GM23338 (cell line): ENCODE results near the gene ATAD2B. TPM values are rescaled to one million over a fixed set of nuclear protein-coding genes. Genes with fewer than 3 reads are reported as not detected.

ENCODE experiments used
- ATAC-seq: fragments of 200-7000 bp; cut with Tn5 transposase; 3 replicates; pipeline ENCODE4 v1.9.1; 2020
- DNase-seq: peaks from one replicate; pipeline ENCODE4 v3.0.0-alpha.2; 2015; ENCODE audit warnings: low spot score
- H2AFZ ChIP-seq: fragments of 200-600 bp; sonication (generic); 2 replicates; pipeline ENCODE4 v1.8.0; 2016; ENCODE audit warnings: antibody characterized with exemption, mild to moderate bottlenecking, moderate library complexity
- H3F3A ChIP-seq: fragments of 200-600 bp; sonication (generic); replicated peaks from 2 replicates; pipeline ENCODE4 v1.8.0; 2017; ENCODE audit warnings: antibody characterized with exemption, mixed run types, low read depth
- H3K27ac ChIP-seq: fragments of 200-600 bp; sonication (generic); 2 replicates; pipeline ENCODE4 v1.6.1; 2016; ENCODE audit warnings: low read depth
- H3K27me3 ChIP-seq: fragments of 200-600 bp; sonication (generic); 2 replicates; pipeline ENCODE4 v1.8.0; 2016; ENCODE audit warnings: mild to moderate bottlenecking, mixed run types, moderate library complexity; ENCODE audit not compliant: insufficient read depth
- H3K36me3 ChIP-seq: fragments of 200-600 bp; sonication (generic); 2 replicates; pipeline ENCODE4 v1.8.0; 2016; ENCODE audit warnings: mild to moderate bottlenecking; ENCODE audit not compliant: insufficient read depth
- H3K4me1 ChIP-seq: fragments of 200-600 bp; sonication (generic); 2 replicates; pipeline ENCODE4 v1.8.0; 2016; ENCODE audit warnings: mild to moderate bottlenecking, moderate library complexity; ENCODE audit not compliant: insufficient read depth
- H3K4me2 ChIP-seq: fragments of 200-600 bp; sonication (generic); 2 replicates; pipeline ENCODE4 v1.7.1; 2017; ENCODE audit warnings: mixed run types
- H3K4me3 ChIP-seq: fragments of 200-600 bp; sonication (generic); 2 replicates; pipeline ENCODE4 v1.6.1; 2016; ENCODE audit warnings: mixed run types
- H3K79me2 ChIP-seq: fragments of 200-600 bp; sonication (generic); replicated peaks from 2 replicates; pipeline ENCODE4 v1.8.0; 2017; ENCODE audit warnings: mild to moderate bottlenecking; ENCODE audit not compliant: insufficient read depth
- H3K9me2 ChIP-seq: fragments of 200-600 bp; sonication (generic); 2 replicates; pipeline ENCODE4 v1.8.0; 2017; ENCODE audit not compliant: insufficient read depth
- H4K20me1 ChIP-seq: fragments of 200-600 bp; sonication (generic); replicated peaks from 2 replicates; pipeline ENCODE4 v1.8.0; 2017; ENCODE audit warnings: mild to moderate bottlenecking; ENCODE audit not compliant: insufficient read depth
- H3K27ac Mint-ChIP-seq: 2 replicates; pipeline ENCODE4 v1.8.0; 2020; ENCODE audit warnings: inconsistent platforms, mild to moderate bottlenecking, moderate library complexity, mixed read lengths
- H3K27me3 Mint-ChIP-seq: 3 replicates; pipeline ENCODE4 v1.8.0; 2022; ENCODE audit warnings: low read depth, mild to moderate bottlenecking, moderate library complexity, mixed read lengths, inconsistent platforms; ENCODE audit not compliant: insufficient read depth, poor library complexity
- H3K36me3 Mint-ChIP-seq: 3 replicates; pipeline ENCODE4 v1.8.0; 2021; ENCODE audit warnings: low read depth, mild to moderate bottlenecking, inconsistent platforms, moderate library complexity, mixed read lengths
- H3K4me1 Mint-ChIP-seq: 3 replicates; pipeline ENCODE4 v1.8.0; 2020; ENCODE audit warnings: mild to moderate bottlenecking, inconsistent platforms, mixed read lengths
- H3K4me3 Mint-ChIP-seq: 3 replicates; pipeline ENCODE4 v1.8.0; 2021; ENCODE audit warnings: moderate library complexity, mild to moderate bottlenecking, inconsistent platforms, mixed read lengths
- H3K9me3 Mint-ChIP-seq: 3 replicates; pipeline ENCODE4 v1.8.0; 2020; ENCODE audit warnings: moderate library complexity, mild to moderate bottlenecking, inconsistent platforms, mixed read lengths
- CREB1 ChIP-seq: fragments of 250-450 bp; sonication (Bioruptor Pico); IDR thresholded peaks from 2 replicates; pipeline ENCODE4 v1.5.0; 2020; ENCODE audit warnings: low read depth, mild to moderate bottlenecking, moderate library complexity
- CTCF ChIP-seq, 2 experiments: fragments of 200-600 bp in 1 of 2; sonication (generic) in 1 of 2; conservative IDR thresholded peaks; 2 replicates each; pipeline versions ENCODE4 v1.5.1 to v1.6.1; 2016 to 2017; ENCODE audit warnings: antibody characterized with exemption in 2 of 2, low read depth in 2 of 2, mild to moderate bottlenecking in 2 of 2, moderate library complexity in 1 of 2
- ETS1 ChIP-seq: IDR thresholded peaks from 2 replicates; pipeline ENCODE4 v1.6.1; 2016; ENCODE audit warnings: antibody characterized with exemption
- EZH2 ChIP-seq: fragments of 200-600 bp; sonication (generic); IDR thresholded peaks from one replicate; pipeline ENCODE4 v1.8.0; 2017; ENCODE audit warnings: antibody characterized with exemption, mild to moderate bottlenecking, low read depth; ENCODE audit not compliant: unreplicated experiment
- EZH2phosphoT487 ChIP-seq: fragments of 200-600 bp; sonication (generic); IDR thresholded peaks from one replicate; pipeline ENCODE4 v1.8.1; 2018; ENCODE audit warnings: antibody characterized with exemption; ENCODE audit not compliant: unreplicated experiment
- JUNB ChIP-seq: IDR thresholded peaks from one replicate; pipeline ENCODE4 v1.6.1; 2016; ENCODE audit warnings: antibody characterized with exemption; ENCODE audit not compliant: unreplicated experiment
- NANOG ChIP-seq: IDR thresholded peaks from 2 replicates; pipeline ENCODE4 v1.6.1; 2016; ENCODE audit warnings: antibody characterized with exemption, borderline replicate concordance
- POLR2AphosphoS5 ChIP-seq: IDR thresholded peaks from 2 replicates; pipeline ENCODE4 v1.6.1; 2016; ENCODE audit warnings: antibody characterized with exemption, low read depth
- ZNF331 ChIP-seq: fragments of 250-450 bp; sonication (Bioruptor Pico); IDR thresholded peaks from 2 replicates; pipeline ENCODE4 v1.5.0; 2020; ENCODE audit warnings: low read depth, mild to moderate bottlenecking, moderate library complexity
- polyA plus RNA-seq: library from polyadenylated mRNA; unstranded; fragments of >200 nt; fragmentation: Nextera tagmentation; extraction: Ambion mirVana; gene quantifications from 2 replicates; pipeline ENCODE4 v1.2.1, GENCODE V29; 2016
- total RNA-seq: library from RNA; depleted of rRNA; stranded (reverse); fragments of >200 nt; shearing (Covaris generic); gene quantifications from 2 replicates; pipeline ENCODE4 v1.2.3, GENCODE V29; 2014
- TF ChIP-seq, protein P1 (sequence below): IDR thresholded peaks from one replicate; pipeline ENCODE4 v1.6.1; 2018; ENCODE audit warnings: antibody characterized with exemption; ENCODE audit not compliant: unreplicated experiment

The ATAD2B gene
- total and polyA plus RNA-seq, 2 experiments from 2014 or later: 12.4 to 19.3 TPM

DNA sequence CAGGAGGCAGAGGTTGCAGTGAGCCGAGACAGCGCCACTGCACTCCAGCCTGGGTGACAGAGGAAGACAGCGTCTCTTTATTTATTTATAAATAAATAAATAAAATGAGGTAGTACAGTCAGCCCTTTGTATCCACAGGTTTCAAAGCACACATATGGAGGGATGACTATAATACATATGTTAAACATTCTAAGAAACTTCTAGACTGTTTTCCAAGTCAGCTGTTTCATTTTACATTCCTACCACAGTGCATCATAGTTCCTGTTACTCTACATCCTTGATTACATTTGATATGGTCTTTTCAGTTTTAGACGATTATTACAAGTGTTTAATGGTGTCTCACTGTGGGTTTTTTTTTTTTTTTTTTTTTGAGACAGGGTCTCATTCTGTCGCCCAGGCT, 157.6 kb downstream of the ATAD2B start (continued):
- TF ChIP-seq CREB1 (CRISPR knock-in tag): no peak

- Histone ChIP-seq H3K4me2 (no peak overlapping the region), H3K27ac (no peak overlapping the region), H4K20me1 (no peaks in the 10 kb centered on the region), H3K4me3 (no peak overlapping the region), H3K4me1 (no peaks in the 10 kb centered on the region), H2AFZ (no peak overlapping the region), H3K36me3 (no peaks in the 10 kb centered on the region), H3K79me2 (no peaks in the 10 kb centered on the region), H3K9me2 (no peaks in the 10 kb centered on the region), H3F3A (no peaks in the 10 kb centered on the region), H3K27me3 (no peaks in the 10 kb centered on the region)
- no peak for ATAC-seq
- H3K27me3 Mint-ChIP-seq: peaks cover 1% of the 10 kb centered on the region
- TF ChIP-seq EZH2 (no peak), EZH2phosphoT487 (no peak), CREB1 (CRISPR knock-in tag) (no peak), ZNF331 (CRISPR knock-in tag) (no peak), JUNB (no peak), CTCF (conservative IDR thresholded peaks at IDR 0.05; ENCODE audit: low read depth in 2 of 2) (no peak), ETS1 (no peak), NANOG (no peak), POLR2AphosphoS5 (no peak)
- TF ChIP-seq, protein P1, sequence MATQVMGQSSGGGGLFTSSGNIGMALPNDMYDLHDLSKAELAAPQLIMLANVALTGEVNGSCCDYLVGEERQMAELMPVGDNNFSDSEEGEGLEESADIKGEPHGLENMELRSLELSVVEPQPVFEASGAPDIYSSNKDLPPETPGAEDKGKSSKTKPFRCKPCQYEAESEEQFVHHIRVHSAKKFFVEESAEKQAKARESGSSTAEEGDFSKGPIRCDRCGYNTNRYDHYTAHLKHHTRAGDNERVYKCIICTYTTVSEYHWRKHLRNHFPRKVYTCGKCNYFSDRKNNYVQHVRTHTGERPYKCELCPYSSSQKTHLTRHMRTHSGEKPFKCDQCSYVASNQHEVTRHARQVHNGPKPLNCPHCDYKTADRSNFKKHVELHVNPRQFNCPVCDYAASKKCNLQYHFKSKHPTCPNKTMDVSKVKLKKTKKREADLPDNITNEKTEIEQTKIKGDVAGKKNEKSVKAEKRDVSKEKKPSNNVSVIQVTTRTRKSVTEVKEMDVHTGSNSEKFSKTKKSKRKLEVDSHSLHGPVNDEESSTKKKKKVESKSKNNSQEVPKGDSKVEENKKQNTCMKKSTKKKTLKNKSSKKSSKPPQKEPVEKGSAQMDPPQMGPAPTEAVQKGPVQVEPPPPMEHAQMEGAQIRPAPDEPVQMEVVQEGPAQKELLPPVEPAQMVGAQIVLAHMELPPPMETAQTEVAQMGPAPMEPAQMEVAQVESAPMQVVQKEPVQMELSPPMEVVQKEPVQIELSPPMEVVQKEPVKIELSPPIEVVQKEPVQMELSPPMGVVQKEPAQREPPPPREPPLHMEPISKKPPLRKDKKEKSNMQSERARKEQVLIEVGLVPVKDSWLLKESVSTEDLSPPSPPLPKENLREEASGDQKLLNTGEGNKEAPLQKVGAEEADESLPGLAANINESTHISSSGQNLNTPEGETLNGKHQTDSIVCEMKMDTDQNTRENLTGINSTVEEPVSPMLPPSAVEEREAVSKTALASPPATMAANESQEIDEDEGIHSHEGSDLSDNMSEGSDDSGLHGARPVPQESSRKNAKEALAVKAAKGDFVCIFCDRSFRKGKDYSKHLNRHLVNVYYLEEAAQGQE: no peak
- no peak overlapping the region for H3K4me3 Mint-ChIP-seq
- H3K27ac Mint-ChIP-seq: no peak overlapping the region
- DNase-seq: no peak
- H3K4me1 Mint-ChIP-seq: no peaks in the 10 kb centered on the region
- peaks cover 26% of the 10 kb centered on the region for H3K36me3 Mint-ChIP-seq
- no peaks in the 10 kb centered on the region; the same call in 2 of the 3 replicates for H3K9me3 Mint-ChIP-seq
Measured at GRCh38 chr2:23767876-23768621, 158.9 kb downstream of the ATAD2B start.
